ENCODE measurements around the gene COL1A1. TPM values are rescaled to one million over a fixed set of nuclear protein-coding genes. Genes with fewer than 3 reads are reported as not detected.

Gene COL1A1
- total and polyA plus RNA-seq, 2 experiments from 2014 or later = 1,063 to 6,071 TPM

- Histone ChIP-seq H3K27ac (peak overlapping the region; percentile 88), H3K4me2 (peak overlapping the region; percentile 70), H3K36me3 (replicated peaks; ENCODE audit: insufficient read depth, low read depth) (no peaks in the 10 kb centered on the region), H3K27me3 (peaks cover 4% of the 10 kb centered on the region), H4K20me1 (ENCODE audit: insufficient read depth, poor library complexity, severe bottlenecking) (peaks cover 35% of the 10 kb centered on the region), H3K4me1 (ENCODE audit: insufficient read depth) (peaks cover 41% of the 10 kb centered on the region), H3K79me2 (peaks cover 36% of the 10 kb centered on the region), H3K4me3 (peak overlapping the region; percentile 15), H3K9me3 (ENCODE audit: low read depth) (no peaks in the 10 kb centered on the region), H3K9me2 (replicated peaks; ENCODE audit: insufficient read depth) (no peaks in the 10 kb centered on the region), H2AFZ (no peak overlapping the region)
- WGBS (ENCODE audit: low lambda C conversion rate, missing lambda C conversion rate) = 1% methylated on average over 50 of the region's 55 CpGs
- TF ChIP-seq EZH2 (IDR thresholded peaks at IDR 0.05; ENCODE audit: borderline replicate concordance) (no peak), EZH2phosphoT487 (IDR thresholded peaks at IDR 0.05; ENCODE audit: low read depth, severe bottlenecking, unreplicated experiment) (no peak), CTCF (IDR thresholded peaks at IDR 0.05; ENCODE audit: poor library complexity) (peak; percentile 98)
- DNase-seq (ENCODE audit: low spot score) = peak; percentile 97
Observed at GRCh38 chr17:50200457-50201275, 765 bp downstream of the COL1A1 start.

GRCh38 chr17:50199803-50200456, 1.5 kb downstream of the COL1A1 start:
- H3K9me3 ChIP-seq (ENCODE audit: low read depth) = no peaks in the 10 kb centered on the region
- no peak overlapping the region for H2AFZ ChIP-seq
- H3K4me3 ChIP-seq = peak overlapping the region; percentile 15
- DNase-seq (ENCODE audit: low spot score) = peak; percentile 97
- WGBS (ENCODE audit: low lambda C conversion rate, missing lambda C conversion rate) = 2% methylated on average over 29 of the region's 36 CpGs
- H3K9me2 ChIP-seq (replicated peaks; ENCODE audit: insufficient read depth) = no peaks in the 10 kb centered on the region
- peaks cover 39% of the 10 kb centered on the region for H3K79me2 ChIP-seq
- peaks cover 40% of the 10 kb centered on the region for H4K20me1 ChIP-seq (ENCODE audit: insufficient read depth, poor library complexity, severe bottlenecking)
- no peak for TF ChIP-seq EZH2 (IDR thresholded peaks at IDR 0.05; ENCODE audit: borderline replicate concordance)
- no peak for TF ChIP-seq CTCF (IDR thresholded peaks at IDR 0.05; ENCODE audit: poor library complexity)
- TF ChIP-seq EZH2phosphoT487 (IDR thresholded peaks at IDR 0.05; ENCODE audit: low read depth, severe bottlenecking, unreplicated experiment) = no peak
- peak overlapping the region; percentile 88 for H3K27ac ChIP-seq
- peaks cover 34% of the 10 kb centered on the region for H3K4me1 ChIP-seq (ENCODE audit: insufficient read depth)
- H3K27me3 ChIP-seq = peaks cover 4% of the 10 kb centered on the region
- peak overlapping the region; percentile 70 for H3K4me2 ChIP-seq
- no peaks in the 10 kb centered on the region for H3K36me3 ChIP-seq (replicated peaks; ENCODE audit: insufficient read depth, low read depth)

- Histone ChIP-seq H3K9me3 (ENCODE audit: low read depth) (no peaks in the 10 kb centered on the region), H4K20me1 (ENCODE audit: insufficient read depth, poor library complexity, severe bottlenecking) (peaks cover 42% of the 10 kb centered on the region), H3K27me3 (peaks cover 4% of the 10 kb centered on the region), H3K36me3 (replicated peaks; ENCODE audit: insufficient read depth, low read depth) (no peaks in the 10 kb centered on the region), H3K79me2 (peaks cover 39% of the 10 kb centered on the region), H3K4me3 (peak overlapping the region; percentile 9), H3K4me2 (peak overlapping the region; percentile 70), H3K4me1 (ENCODE audit: insufficient read depth) (peaks cover 28% of the 10 kb centered on the region), H3K9me2 (replicated peaks; ENCODE audit: insufficient read depth) (no peaks in the 10 kb centered on the region), H3K27ac (peak overlapping the region; percentile 88), H2AFZ (no peak overlapping the region)
- TF ChIP-seq EZH2 (IDR thresholded peaks at IDR 0.05; ENCODE audit: borderline replicate concordance) = no peak
- DNase-seq (ENCODE audit: low spot score) = no peak
- WGBS (ENCODE audit: low lambda C conversion rate, missing lambda C conversion rate) = 38% methylated on average over 26 of the region's 41 CpGs
Observed at GRCh38 chr17:50199211-50199802, 2.1 kb downstream of the COL1A1 start.

Data from hepatocyte (in vitro differentiated cells).